Activated gamma-delta T cell (primary cell): Measurements from ENCODE around the gene CRHBP.
"Not testable (repeated sequence)": the region's sequence is repeated elsewhere in the genome, so short reads cannot be mapped to it uniquely, and the experiment has no call there.

Source experiments
- DNase-seq: peaks from one replicate; lab custom pipeline; 2025; lab: John Stamatoyannopoulos, UW

The CRHBP gene

DNA sequence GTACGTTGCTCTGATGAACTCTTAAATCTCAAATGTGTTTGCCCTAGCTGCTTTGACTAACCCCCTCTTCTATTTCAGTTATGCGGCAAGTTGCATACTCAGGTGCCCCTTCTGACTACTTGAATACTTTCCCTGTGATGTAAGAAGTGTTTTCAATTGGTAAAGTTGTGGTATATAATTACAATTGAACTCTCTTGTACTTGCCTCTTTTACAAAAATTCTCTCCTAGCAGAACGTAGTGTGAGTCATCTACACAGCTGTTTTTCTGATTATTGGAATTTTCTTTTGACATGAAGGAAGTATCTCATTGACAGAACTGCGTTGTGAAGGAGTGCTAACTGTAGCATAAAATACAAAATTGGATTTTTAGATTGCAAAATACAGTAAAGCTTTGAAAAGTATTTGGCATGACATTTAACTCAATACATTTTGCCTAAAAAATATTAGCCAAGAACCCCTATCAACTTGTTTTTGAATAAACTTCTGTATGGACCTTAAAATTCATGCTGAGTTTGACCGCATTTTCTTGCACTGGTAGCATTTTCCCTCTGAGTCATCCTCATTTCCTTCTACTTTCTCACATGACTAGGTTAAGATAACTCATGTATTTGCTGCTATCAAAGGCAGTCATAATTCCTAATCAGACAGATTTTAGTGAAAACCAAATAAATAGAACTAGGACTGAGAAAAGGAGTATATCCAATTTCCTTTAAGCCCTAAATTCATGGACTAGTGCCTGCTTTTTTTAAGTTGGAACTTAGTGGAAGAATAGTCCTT lies 6.3 kb downstream of the CRHBP start:
- no peak for DNase-seq

DNA sequence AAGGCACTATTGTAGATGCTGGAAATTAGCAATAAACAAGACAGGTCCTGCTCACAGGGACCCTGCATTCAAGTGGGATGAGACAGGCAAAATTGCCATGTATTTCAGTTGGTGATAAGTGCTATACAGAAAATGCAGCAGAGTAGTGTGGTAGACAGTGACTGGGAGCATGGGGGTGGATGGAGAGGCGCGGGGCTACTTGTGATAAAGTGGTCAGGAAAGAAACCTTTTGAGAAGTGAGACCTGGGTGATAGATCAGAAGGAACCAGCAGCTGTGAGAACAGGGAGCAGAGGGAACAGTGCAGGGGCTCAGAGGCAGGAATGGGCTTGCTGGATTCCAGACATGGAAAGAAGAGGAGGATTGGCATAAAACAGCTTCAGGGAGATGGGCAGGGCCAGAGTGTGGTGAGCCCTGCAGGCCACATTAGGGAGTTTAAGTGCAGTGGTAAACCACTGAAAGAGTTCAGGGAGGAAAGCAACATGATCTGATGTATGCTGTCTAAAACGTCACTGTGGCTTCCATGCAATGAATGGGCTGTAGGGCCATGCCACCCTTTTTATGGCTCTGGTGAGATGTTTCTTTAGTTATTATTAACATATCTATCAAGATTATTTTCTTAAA lies 7.3 kb downstream of the CRHBP start:
- no peak for DNase-seq

DNA sequence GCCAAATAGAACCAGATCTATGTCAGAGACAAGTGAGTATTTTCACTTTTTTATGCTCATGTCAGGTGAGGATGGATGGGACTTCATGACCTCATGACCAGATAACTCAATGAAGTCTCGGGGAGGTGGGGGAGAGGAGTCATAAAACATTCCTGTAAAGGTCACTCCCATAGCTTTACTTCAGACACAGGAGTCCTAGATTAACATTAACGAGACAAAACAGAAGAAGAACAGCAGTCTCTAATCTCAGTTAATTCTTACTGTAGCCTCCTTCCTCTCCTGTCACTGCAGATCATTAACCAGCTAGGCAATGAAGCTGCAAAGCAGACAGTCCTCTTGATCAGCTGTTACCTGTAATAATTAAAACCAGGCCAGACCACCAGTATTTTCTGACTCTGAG lies 11.2 kb downstream of the CRHBP start:
- DNase-seq: no peak

DNA sequence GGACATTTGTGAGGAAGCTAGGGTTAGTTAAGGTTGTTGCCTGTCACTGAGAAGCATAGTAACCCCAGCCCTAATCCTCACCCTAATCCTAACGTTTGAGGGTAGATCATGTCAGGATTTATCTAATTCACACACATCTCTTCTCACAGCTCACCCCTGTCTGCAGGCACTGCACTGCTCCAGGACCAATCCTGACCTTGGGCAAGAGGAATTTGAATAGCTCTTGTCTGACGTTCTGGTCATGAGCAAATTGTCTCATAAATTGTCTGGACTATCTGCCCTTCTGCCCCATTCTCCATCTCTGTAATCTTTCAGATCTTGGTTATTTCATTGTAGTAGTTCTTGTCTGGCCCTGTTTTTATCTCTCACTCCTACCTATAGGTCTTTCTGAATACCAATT lies 18.7 kb downstream of the CRHBP start:
- DNase-seq: no peak

DNA sequence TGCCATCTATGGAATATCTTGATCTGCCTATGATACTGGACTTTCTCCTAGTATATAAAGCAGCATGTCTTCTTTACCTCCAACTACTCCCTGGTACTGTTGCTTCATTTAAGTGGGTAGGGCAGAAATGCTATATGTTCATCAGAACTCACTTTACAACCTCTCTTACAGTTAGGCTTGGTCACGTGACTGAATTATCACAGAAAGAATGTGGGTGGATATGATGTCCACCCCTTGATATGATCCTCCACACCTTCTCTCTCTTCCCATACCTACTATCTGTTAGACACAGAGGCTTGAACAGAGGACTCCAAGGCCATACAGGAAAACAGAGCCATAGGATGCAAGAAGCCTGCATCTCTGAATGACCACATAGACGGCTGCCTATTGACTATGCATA lies 19.8 kb downstream of the CRHBP start:
- no peak for DNase-seq

DNA sequence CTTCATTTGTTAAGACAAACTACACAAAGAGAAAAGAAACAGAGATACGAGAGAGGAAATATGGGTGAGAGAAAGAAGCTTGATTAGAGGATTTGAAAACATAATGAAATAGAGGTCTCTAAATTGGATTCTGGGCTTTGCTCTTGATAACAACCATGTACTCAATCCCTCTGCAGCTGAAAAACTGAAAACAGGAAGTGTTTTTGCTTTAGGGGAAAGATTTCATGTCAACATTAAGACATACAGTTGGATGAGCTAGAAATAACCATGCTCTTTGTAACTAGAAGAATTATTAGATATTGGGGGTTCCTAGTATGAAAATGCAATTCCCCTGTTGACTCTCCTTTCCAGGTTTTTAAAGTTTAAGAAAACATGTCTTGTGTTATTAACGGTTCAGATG lies 21.9 kb downstream of the CRHBP start:
- no peak for DNase-seq

DNA sequence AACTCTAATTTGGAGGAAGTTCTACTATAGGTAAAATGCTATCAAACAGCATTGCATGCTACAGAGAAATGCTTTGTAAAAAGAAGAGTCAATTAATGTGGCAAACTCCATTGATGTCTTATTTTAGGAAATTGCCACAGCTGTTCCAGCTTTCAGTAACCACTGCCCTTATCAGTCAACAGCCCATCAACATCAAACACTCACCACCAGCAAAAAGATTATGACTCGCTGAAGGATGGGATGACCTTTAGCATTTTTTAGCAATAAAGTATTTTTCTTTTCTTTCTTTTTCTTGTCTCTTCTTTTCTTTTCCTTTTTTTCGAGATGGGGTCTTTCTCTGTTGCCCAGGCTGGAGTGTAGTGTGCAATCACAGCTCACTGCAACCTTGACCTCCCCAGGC lies 26.0 kb downstream of the CRHBP start:
- DNase-seq: no peak

DNA sequence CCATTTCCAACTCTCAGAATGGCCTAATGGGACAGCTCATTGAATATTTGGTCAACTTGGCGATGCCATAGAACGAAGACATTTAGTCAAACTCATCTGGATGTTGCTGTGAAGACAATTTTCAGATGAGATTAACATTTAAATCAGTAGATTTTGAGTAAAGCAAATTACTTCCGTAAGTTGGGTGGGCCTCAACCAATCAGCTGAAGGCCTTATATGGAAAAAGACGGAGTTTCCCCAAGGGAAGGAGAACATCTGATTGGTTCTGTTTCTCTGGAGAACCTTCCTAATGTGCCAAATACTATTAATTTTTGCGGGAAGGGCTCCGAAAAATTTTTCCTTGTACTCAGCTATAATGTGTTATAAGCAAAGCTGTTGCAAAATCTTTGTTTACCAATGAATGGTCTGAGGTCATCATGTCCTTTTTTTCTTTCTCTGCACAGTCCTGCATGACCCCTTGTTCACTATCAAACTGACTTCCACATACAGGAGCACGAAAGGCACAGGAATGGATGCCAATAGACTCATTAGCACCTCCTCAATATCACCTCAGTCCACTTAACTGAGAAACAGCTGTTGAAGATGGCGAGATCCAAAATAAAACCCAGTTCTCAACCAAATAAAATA lies 27.8 kb downstream of the CRHBP start:
- DNase-seq: no peak

DNA sequence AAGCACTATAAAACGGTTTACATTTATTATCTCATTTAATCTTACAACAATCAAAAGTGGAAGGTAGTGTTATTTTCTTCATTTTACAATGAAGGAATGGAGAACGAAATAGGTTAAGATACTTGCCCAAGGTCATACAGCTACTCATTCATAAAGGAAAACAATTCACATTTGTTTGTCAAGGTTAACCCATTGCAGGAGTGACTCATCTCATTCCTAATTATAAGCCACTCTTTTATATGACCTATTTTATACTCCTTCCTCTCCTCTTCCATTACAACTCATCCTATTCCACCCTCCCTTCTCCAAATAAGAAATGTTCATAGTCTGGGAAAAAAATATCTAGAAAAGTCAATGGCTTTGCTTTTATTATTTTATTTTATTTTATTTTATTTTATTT lies 29.6 kb downstream of the CRHBP start:
- no peak for DNase-seq

DNA sequence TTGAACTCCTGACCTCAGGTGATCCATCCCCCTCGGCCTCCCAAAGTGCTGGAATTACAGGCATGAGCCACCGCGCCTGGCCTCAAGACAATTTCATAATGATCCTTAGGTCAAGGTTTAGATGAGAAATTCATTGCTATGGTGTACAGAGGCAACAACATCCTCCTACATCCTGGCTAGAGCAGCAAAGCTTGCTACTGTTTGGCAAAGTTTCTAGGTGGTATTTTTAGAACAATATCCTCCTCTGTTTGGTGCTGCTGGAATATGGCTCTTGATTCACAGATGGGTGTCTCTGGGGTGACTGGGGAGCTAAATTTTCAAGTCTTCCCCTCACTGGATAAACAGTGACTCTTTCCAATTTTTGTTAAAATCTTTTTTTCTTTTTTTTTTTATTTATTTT lies 30.6 kb downstream of the CRHBP start:
- DNase-seq: no peak

DNA sequence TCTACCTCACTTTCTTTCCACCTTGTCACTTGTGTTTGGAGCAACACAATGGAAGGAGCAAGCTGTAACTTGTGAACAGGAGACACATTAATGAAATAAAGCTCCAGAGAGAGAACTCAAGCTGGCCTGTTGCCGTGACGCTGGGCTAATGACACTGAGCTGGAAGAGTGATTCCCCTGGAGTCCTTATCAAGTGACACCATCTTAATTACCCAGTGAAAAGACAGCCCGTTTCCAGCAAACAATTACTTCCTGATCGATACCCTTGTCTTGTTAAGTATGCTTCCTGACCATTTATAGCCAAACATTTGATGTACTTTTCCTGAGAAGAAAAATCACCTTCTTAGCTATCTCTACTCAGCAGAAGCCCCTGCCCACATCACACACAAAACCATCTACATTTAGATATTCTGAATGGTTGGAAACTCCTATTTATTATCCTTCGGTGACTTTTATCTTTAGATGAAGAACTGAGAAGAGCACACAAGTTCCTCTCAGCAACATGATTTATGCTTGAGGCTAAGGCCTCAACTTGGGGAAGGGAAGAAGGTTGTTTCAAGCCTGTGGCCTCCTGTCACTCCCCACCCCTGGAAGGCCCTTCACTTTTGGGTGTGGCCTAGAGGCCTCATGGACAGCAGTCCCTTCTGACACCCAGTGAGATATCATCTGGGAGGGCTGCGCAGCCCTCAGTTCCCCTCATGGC lies 34.1 kb downstream of the CRHBP start:
- DNase-seq: no peak

DNA sequence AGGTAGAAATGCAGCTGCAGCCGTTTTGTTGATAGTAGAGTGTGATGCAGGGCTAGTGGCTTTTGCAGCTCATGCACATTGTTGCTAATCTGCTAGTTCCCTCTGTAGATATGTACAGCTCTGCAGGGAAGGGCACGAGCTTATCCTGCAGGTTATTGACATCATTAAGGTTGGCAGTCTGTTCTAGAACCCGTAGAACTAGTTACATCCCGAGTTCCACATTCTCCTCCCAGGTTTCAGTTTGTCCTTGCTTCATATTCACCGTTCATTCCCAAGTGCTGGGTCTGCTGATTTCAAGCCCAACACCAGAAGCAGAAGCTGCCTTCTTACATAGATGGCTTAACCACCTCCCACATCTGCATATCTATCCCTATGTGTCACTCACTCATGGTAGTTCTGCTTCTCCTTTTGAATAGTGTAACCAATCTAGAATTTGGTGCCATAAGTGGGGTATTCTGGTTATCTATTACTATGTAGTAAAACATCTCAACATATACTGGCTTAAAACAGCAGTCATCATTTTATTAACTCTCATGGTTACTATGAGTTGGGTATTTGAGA lies 38.1 kb downstream of the CRHBP start:
- DNase-seq: no peak

DNA sequence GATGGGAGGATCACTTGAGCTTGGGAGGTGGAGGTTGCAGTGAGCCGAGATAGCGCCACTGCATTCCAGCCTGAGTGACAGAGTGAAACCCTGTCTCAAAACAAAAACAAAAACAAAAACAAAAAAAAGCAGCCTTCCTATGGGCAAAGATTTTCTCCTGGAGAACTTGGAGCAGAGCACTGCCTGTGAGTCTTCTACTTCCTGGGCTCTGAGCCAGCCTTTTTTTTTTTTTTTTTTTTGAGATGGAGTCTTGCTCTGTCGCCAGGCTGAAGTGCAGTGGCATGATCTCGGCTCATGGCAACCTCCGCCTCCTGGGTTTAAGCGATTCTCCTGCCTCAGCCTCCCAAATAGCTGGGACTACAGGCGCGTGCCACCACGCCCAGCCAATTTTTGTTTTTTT lies 40.6 kb downstream of the CRHBP start:
- DNase-seq: not testable (repeated sequence)

DNA sequence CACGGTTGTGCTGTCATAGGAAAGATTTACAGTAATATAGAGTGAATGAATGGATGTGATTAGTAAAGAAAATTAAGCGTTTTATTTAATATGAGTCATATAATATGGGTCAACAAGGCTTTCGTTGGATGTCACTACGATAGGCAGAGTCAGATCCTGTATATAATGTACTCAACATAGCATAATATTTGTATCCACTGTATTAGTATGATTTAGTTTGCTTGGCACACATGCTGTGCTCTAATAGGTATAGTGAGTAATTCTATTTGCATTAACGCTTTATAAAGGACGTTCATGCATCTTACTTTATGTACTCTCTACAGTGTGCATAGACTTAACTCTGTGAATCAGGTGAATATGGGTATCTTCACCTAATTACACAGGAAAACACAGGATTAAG lies 41.5 kb downstream of the CRHBP start:
- no peak for DNase-seq

DNA sequence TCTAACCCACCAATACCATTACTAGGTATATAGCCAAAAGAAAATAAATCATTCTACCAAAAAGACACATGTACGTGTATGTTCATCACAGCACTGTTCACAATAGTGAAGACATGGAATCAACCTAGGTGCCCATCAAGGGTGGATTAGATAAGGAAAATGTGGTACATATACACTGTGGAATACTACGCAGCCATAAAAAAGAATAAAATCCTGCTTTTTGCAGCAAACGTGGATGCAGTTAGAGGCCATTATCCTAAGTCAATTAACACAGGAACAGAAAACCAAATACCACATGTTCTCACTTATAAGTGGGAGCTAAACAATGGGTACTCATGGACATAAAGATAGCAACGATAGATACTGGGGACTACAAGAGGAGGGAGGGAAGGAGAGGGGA lies 45.4 kb downstream of the CRHBP start:
- not testable (repeated sequence) for DNase-seq

DNA sequence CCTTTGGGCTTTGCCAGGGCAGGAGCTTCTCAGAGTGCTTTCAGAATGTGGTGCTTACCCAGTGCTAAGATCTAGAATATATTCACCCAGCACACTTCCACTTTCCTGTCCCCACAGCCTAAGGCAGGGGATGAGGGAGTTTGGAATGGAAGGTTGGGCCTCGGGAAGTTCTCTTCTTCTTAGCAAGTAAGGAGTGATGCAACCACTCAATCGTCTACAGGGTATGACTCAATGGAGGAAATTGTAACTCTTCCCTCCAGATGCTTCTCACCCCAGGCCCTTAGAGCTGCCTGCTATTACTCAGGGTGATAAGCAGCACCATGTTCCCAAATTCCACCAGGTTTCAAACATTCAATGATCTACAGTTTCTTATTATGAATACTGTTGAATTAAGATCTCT lies 46.6 kb downstream of the CRHBP start:
- no peak for DNase-seq

DNA sequence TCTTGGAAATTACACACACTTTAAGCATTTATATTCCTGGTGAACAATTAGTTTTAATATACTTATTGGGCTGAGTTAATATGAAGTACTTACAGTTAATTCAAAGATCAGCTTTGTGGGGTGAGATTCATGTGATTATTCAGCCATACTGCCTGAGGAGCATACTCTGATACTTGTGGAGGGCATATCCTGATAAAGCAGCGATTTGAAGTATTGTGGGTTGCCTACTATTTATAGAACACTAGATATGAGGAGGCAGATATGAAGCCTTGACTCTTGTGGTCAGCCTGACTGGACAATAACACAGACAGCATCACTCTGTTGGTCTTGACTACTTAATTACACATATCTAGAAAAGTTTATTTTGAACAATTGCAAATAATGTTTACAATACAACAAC lies 50.4 kb downstream of the CRHBP start:
- DNase-seq: no peak

DNA sequence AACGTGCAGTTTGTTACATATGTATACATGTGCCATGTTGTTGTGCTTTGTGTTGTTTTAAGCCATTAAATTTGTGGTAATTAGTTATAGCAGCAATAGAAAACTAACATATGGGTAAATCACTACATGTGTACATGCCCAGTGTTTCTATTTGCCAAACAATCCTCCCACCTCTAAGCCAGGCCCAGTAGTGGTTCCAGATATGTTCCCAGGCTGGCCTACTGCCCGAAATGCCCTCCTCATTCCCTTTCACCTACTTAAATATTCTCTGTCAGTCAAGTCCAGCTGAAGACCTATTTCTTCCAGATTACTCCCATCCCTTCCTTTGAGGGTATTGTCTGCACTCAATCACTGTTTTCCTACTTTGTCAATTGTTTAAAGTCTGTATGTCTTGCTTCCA lies 53.3 kb downstream of the CRHBP start:
- no peak for DNase-seq

DNA sequence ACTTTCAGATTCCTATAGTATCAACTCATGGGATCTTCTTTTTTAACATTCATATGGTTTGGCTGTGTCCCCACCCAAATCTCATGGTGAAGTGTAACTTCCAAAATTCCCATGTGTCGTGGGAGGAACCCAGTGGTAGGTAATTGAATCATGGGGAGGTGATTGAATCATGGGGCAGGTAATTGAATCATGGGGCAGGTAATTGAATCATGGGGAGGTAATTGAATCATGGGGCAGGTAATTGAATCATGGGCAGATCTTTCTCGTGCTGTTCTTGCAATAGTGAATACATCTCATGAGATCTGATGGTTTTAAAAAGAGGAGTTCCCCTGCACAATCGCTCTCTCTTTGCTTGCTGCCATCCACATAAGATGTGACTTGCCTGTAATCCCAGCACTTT lies 55.6 kb downstream of the CRHBP start:
- DNase-seq: no peak

DNA sequence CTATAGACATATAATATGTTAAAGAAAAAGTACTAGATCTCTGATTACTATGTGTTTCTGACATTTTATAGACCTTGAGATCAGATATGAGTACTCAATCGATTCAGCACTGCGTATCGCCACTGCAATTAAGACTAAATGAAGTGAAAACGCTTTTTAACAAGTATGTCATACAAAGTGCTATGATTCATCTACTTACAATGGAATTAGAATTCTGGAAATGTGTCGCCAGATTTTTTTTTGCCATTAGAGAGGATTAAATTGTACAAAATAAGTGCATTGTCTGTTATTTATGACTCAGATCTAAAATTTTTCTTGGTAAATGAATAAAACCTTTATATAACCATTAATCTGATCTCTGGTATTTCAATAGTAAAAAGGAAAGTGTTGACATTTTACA lies 57.4 kb downstream of the CRHBP start:
- no peak for DNase-seq

DNA sequence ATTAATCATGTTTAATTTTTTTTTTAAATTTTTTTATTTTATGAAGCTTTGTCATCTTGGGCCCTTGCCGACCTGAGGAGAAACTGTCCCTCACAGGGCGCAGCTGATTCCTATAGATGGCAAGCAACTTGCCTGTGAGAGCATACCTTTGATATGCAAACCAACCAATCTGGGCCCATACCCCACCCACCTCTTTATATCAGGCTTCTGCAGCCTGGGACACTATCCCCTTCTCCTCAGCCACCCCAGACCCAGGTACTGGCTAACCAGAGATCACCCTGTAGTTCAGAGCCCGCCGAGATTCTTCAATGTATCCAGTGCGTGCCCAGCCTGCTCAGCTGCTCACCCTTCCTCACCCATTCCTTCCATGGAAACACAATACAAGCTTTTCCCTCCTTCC lies 58.7 kb downstream of the CRHBP start:
- DNase-seq: no peak

DNA sequence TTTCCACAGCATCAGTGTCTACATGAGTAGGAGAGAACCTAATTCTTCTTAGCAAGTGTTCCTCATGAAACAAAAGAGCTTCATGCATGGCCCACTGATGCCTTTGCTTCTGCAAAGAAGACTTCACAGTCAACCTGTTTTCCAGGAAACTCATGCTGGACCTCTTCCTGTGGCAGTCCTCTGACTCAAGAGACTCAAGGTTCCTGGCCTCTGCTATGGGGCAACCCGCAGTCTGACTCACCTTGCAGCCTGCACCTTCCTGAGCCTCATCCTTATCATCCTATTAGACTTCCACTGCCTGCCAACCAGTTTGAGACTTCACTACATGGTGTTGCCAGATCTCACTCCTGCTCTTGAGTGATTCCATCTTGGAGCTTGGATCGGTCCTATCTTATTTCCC lies 59.8 kb downstream of the CRHBP start:
- no peak for DNase-seq
